Measurements from ENCODE around the gene SHD. TPM values are rescaled to one million over a fixed set of nuclear protein-coding genes. Genes with fewer than 3 reads are reported as not detected.

Gene SHD
- total and polyA plus RNA-seq, 9 of the 15 experiments (the other 6 are each of a cell fraction or from before 2014, with no cell fraction given): 0.05 to 0.62 (median 0.15) TPM; not detected in 5

GRCh38 chr19:4304538-4305256 lies 25.6 kb downstream of the SHD start, which contains the start of gene FSD1:
Gene FSD1 (plus strand): TSS chr19:4304598. CDS start chr19:4304747, 149 bp downstream.
- in situ Hi-C loops (cut with MboI): no loop called here
- TF ChIP-seq NBN (IDR thresholded peaks at IDR 0.05; ENCODE audit: low read depth): no peak
- TF ChIP-seq TOE1 (IDR thresholded peaks at IDR 0.05; ENCODE audit: borderline replicate concordance): no peak
- peak; percentile 64; the same call in 1 of the 2 replicates for TF ChIP-seq TOE1 (CRISPR knock-in tag; IDR thresholded peaks at IDR 0.05; ENCODE audit: borderline replicate concordance, low read depth)
- 0 out of 2 replicates have a peak, but pooled peaks have one; percentile 19 for TF ChIP-seq ZBTB7A (IDR thresholded peaks at IDR 0.05; ENCODE audit: borderline replicate concordance, control insufficient read depth, low read depth, low read length)
- TF ChIP-seq NRF1 (conservative IDR thresholded peaks at IDR 0.05 in 1 of 2, IDR thresholded peaks at IDR 0.05 in 1 of 2): peak; percentile 92 to 94; a peak in 2 of 4 replicates
- TF ChIP-seq RBFOX2 (IDR thresholded peaks at IDR 0.05; ENCODE audit: low read depth, low read length): 0 out of 2 replicates have a peak, but pooled peaks have one; percentile 26
- TF ChIP-seq SIX5 (IDR thresholded peaks at IDR 0.05; ENCODE audit: borderline replicate concordance in 1 of 2, insufficient read depth in 1 of 2, low read depth in 1 of 2, low read length in 2 of 2): peak; percentile 80 to 83
- TF ChIP-seq CREM (IDR thresholded peaks at IDR 0.05; ENCODE audit: low read depth): peak; percentile 43; the same call in 1 of the 2 replicates
- peak in 1 of 2 experiments; percentile 82 for TF ChIP-seq E2F6 (IDR thresholded peaks at IDR 0.05; ENCODE audit: borderline replicate concordance in 1 of 2, extremely low read depth in 1 of 2, insufficient read depth in 1 of 2, insufficient read length in 1 of 2, low read depth in 1 of 2, low read length in 1 of 2, poor library complexity in 1 of 2, severe bottlenecking in 1 of 2)
- peak in 1 of 2 experiments; percentile 76; a peak in 2 of 4 replicates for TF ChIP-seq RCOR1 (IDR thresholded peaks at IDR 0.05; ENCODE audit: borderline replicate concordance in 1 of 2, low read depth in 2 of 2, low read length in 2 of 2)
- 0 out of 2 replicates have a peak, but pooled peaks have one; percentile 20 for TF ChIP-seq VEZF1 (CRISPR knock-in tag; IDR thresholded peaks at IDR 0.05)
- TF ChIP-seq HCFC1 (IDR thresholded peaks at IDR 0.05; ENCODE audit: low read depth, low read length): peak; percentile 97
- TF ChIP-seq EGR1 (conservative IDR thresholded peaks at IDR 0.05): 0 out of 2 replicates have a peak, but pooled peaks have one; percentile 12
- peak; percentile 73 for TF ChIP-seq CTCFL (IDR thresholded peaks at IDR 0.05; ENCODE audit: borderline replicate concordance, insufficient read depth, low read depth, low read length, poor library complexity, severe bottlenecking)
- TF ChIP-seq GABPB1 (CRISPR knock-in tag; IDR thresholded peaks at IDR 0.05): peak; percentile 51; the same call in 1 of the 2 replicates

More at GRCh38 chr19:4304538-4305256, 25.6 kb downstream of the SHD start, which contains the start of gene FSD1:
- no TSS peak for BruUV-seq (replicated peaks)
- ChIA-PET CTCF (ENCODE audit: low intra/inter-chr PET ratio) (no interaction called here), POLR2A (interaction anchor here (0.5 to 1.1 kb wide), 3 partner anchors 8 to 122 kb away, joined by 3 read pairs; no protein-coding TSS in a partner anchor)
- Histone ChIP-seq H3K4me1 (replicated peaks in 1 of 2; ENCODE audit: control insufficient read depth in 2 of 2, insufficient read depth in 2 of 2, low read length in 2 of 2) (peaks cover 7 to 22% of the 10 kb centered on the region in 2 experiments; a peak in 4 of 5 replicates), H3K9me1 (ENCODE audit: control insufficient read depth, insufficient read depth, low read length) (no peaks in the 10 kb centered on the region), H3K9me3 (replicated peaks; ENCODE audit: control insufficient read depth, insufficient read depth, low read depth, low read length) (no peaks in the 10 kb centered on the region), H3K9ac (ENCODE audit: insufficient read depth in 1 of 2, low read depth in 2 of 2, low read length in 2 of 2) (peak within 1 kb of the TSS in 1 of 2 experiments; percentile 24; a peak in 1 of 4 replicates), H3K27me3 (ENCODE audit: control insufficient read depth in 2 of 2, insufficient read depth in 2 of 2, low read length in 2 of 2) (peaks cover 0 to 5% of the 10 kb centered on the region in 2 experiments; a peak in 1 of 5 replicates), H2AFZ (ENCODE audit: low read depth, low read length) (peak within 1 kb of the TSS; percentile 71; the same call in 1 of the 2 replicates), H4K20me1 (replicated peaks; ENCODE audit: control insufficient read depth, insufficient read depth, low read length) (no peaks in the 10 kb centered on the region), H3K79me2 (ENCODE audit: control insufficient read depth, insufficient read depth, low read length) (no peaks in the 10 kb centered on the region), H3K36me3 (ENCODE audit: control insufficient read depth, insufficient read depth, low read length) (no peaks in the 10 kb centered on the region), H3K4me3 (peak within 1 kb of the TSS; percentile 16; the same call in 1 of the 2 replicates), H3K27ac (ENCODE audit: extremely low read depth, low read depth, low read length) (no peak within 1 kb of the TSS), H3K4me2 (ENCODE audit: insufficient read depth, low read length) (peak within 1 kb of the TSS; percentile 63)
- ATAC-seq (peak; percentile 98), FAIRE-seq (no peak), DNase-seq (ENCODE audit: extremely low read depth in 1 of 4, low spot score in 3 of 4) (peak; percentile 84 to 96 (median 94))
- 2% methylated on average over 30 of the region's 63 CpGs for WGBS (ENCODE audit: insufficient coverage, low coverage, missing lambda C conversion rate)
- intact Hi-C loops (cut with micrococcal nuclease): no loop called here
